ENCODE data around the gene ITGBL1.

GRCh38 chr13:101711307-101712025, 259.0 kb downstream of the ITGBL1 start:
- TF ChIP-seq CTCF (IDR thresholded peaks at IDR 0.05) (no peak), POLR2A (IDR thresholded peaks at IDR 0.05) (no peak)
